Heart right ventricle (tissue), 16 donors: ENCODE data around the gene PCDH1. TPM values are rescaled to one million over a fixed set of nuclear protein-coding genes. Genes with fewer than 3 reads are reported as not detected.

Experiments
- ATAC-seq, 8 donors: fragments of 200-7000 bp; cut with Tn5 transposase; one replicate each; pipeline ENCODE4 v1.9.1; 2020; ENCODE audit warnings: mild to moderate bottlenecking in 8 of 8, moderate library complexity in 8 of 8, moderate number of reproducible peaks in 1 of 8
- DNase-seq, 2 donors: peaks; one replicate each; pipeline ENCODE4 v3.0.0-alpha.2; 2020
- H3K27ac ChIP-seq, 10 donors: fragments of 200-600 bp; sonication (generic) in 2 of 10; one replicate each; pipeline versions ENCODE4 v1.5.0 to v1.8.0; 2020 to 2022; ENCODE audit warnings: mild to moderate bottlenecking in 3 of 10
- H3K27me3 ChIP-seq, 7 donors: fragments of 200-600 bp; one replicate each; pipeline ENCODE4 v1.8.0; 2021 to 2022; ENCODE audit warnings: mild to moderate bottlenecking in 2 of 7
- H3K36me3 ChIP-seq, 9 donors: fragments of 200-600 bp; sonication (generic) in 1 of 9; one replicate each; pipeline versions ENCODE4 v1.5.0 to v1.8.0; 2020 to 2022; ENCODE audit warnings: mild to moderate bottlenecking in 2 of 9
- H3K4me1 ChIP-seq, 9 donors: fragments of 200-600 bp; sonication (generic) in 1 of 9; one replicate each; pipeline versions ENCODE4 v1.5.0 to v1.8.0; 2020 to 2022; ENCODE audit warnings: mild to moderate bottlenecking in 4 of 9
- H3K4me3 ChIP-seq, 10 donors: fragments of 200-600 bp; sonication (generic) in 2 of 10; one replicate each; pipeline versions ENCODE4 v1.5.0 to v1.8.0; 2020 to 2022; ENCODE audit warnings: mild to moderate bottlenecking in 7 of 10, moderate library complexity in 2 of 10
- H3K9me3 ChIP-seq, 11 donors: fragments of 200-600 bp in 10 of 11; sonication (generic) in 2 of 11; one replicate each; pipeline versions ENCODE4 v1.5.0 to v1.8.0; 2013 to 2022; ENCODE audit warnings: mild to moderate bottlenecking in 2 of 11, control low read depth in 1 of 11, moderate library complexity in 1 of 11
- CTCF ChIP-seq, 9 donors: fragments of 200-600 bp; sonication (generic) in 2 of 9; IDR thresholded peaks; one replicate each; pipeline versions ENCODE4 v1.5.0 to v1.8.0; 2021 to 2022; ENCODE audit warnings: antibody characterized with exemption in 9 of 9, mild to moderate bottlenecking in 5 of 9, moderate library complexity in 1 of 9
- WGBS, 2 donors: extraction: QIAGEN DNeasy Blood & Tissue Kit; methylation state at CpG; one replicate each; pipeline ENCODE4 v1.1.7; 2013; ENCODE audit warnings: inconsistent platforms in 1 of 2; 5-methylcytosine and 5-hydroxymethylcytosine counted together
- intact Hi-C, 10 donors: fragments of 100-400 bp; cut with DNase I; formaldehyde crosslinking; loops; one replicate each; pipeline versions ENCODE4 v1.11.1 to v1.14.2; 2022
- polyA plus RNA-seq, 2 donors: library from polyadenylated mRNA; stranded (reverse); fragments of 200-250 nt; gene quantifications; one replicate each; pipeline ENCODE4 v1.2.3, GENCODE V29; 2013
- total RNA-seq, 10 donors: library from RNA; stranded (reverse); fragmentation: NEBNext Ultra II Directional in 3 of 10; extraction: Animal tissue kit (Norgen Biotek cat#: 25700) in 3 of 10; gene quantifications; one replicate each; pipeline versions ENCODE4 v1.2.1 to v1.2.4, GENCODE V29; 2021 to 2023
- donor health status: Arrhythmogenic right ventricular cardiomyopathy.
- donor health status: ischemic (EF 13 %, LVEDD 7.1; RV severe dilation, severe dysfunction).
- donor health status: healthy with polysubstance abuse.
- donor health status: DM: no; HTN: yes; CAD: no.
- donor health status: DM: no; HTN: no; CAD: no.
- donor health status: ischemic (EF 25% LVEDD 6.9; RV normal size, moderate dysfunction).
- donor health status: ischemic (EF 25% LVEDD 5.7; RV mildly dilated, moderate dysfunction).
- donor health status: healthy.
- donor health status: DM: yes; HTN: yes; CAD: no.
- donor health status: Ischemic cardiomyopathy.
- donor health status: ischemic (EF 35%, LVEDD 5.7; RV mildly dilated, moderate dysfunction).
- donor health status: nonischemic (EF 11% LVEDD 7.7; RV severe dilation, severe dysfunction).
- donor health status: DM: yes; HTN: yes; CAD: no.
- donor health status: PGD.
- donor health status: ischemic (EF 29% LVEDD 5.4; RV normal size, mild dysfunction).
- donor health status: nonischemic (EF 23%, LVEDD 6.1; RV moderate dilation, normal function).

Gene PCDH1
- total and polyA plus RNA-seq, 12 donors = 8.4 to 45.8 (median 17.9) TPM

GRCh38 chr5:141841378-141842180, 36.6 kb downstream of the PCDH1 start:
- WGBS, 2 donors = 35 to 42% methylated on average over 14 of the region's 14 CpGs
- TF ChIP-seq CTCF (IDR thresholded peaks at IDR 0.05) = no peak
- intact Hi-C loops = loop anchor here in 2 of 10 donors (5.0 kb wide), 2 partner anchors 36 to 79 kb away; partner anchors contain the start of gene PCDH1 (in 1 of the 2)
- Histone ChIP-seq H3K27me3 (peaks cover 0 to 19% (median 0%) of the 10 kb centered on the region in 7 donors), H3K4me3 (no peak overlapping the region), H3K4me1 (peaks cover 14 to 92% (median 66%) of the 10 kb centered on the region in 9 donors), H3K27ac (peak overlapping the region; percentile 41 to 90 (median 70)), H3K36me3 (no peaks in the 10 kb centered on the region), H3K9me3 (no peaks in the 10 kb centered on the region)
- DNase-seq = peak in 1 of 2 donors; percentile 51
- ATAC-seq = peak in 2 of 8 donors; percentile 5 to 21

GRCh38 chr5:141840826-141841360, 37.3 kb downstream of the PCDH1 start:
- H3K27me3 ChIP-seq = peaks cover 0 to 19% (median 0%) of the 10 kb centered on the region in 7 donors
- intact Hi-C loops = loop anchor here in 2 of 10 donors (5.0 kb wide), 2 partner anchors 36 to 79 kb away; partner anchors contain the start of gene PCDH1 (in 1 of the 2)
- peak overlapping the region; percentile 41 to 90 (median 70) for H3K27ac ChIP-seq
- TF ChIP-seq CTCF (IDR thresholded peaks at IDR 0.05) = no peak
- DNase-seq = no peak
- no peaks in the 10 kb centered on the region for H3K9me3 ChIP-seq
- ATAC-seq = no peak
- no peaks in the 10 kb centered on the region for H3K36me3 ChIP-seq
- no peak overlapping the region for H3K4me3 ChIP-seq
- WGBS, 2 donors = 69 to 70% methylated on average over 6 of the region's 6 CpGs
- H3K4me1 ChIP-seq = peaks cover 15 to 93% (median 67%) of the 10 kb centered on the region in 9 donors

GRCh38 chr5:141840280-141840812, 37.9 kb downstream of the PCDH1 start:
- H3K27me3 ChIP-seq = peaks cover 0 to 19% (median 0%) of the 10 kb centered on the region in 7 donors
- H3K4me1 ChIP-seq = peaks cover 18 to 94% (median 68%) of the 10 kb centered on the region in 9 donors
- peak overlapping the region; percentile 41 to 90 (median 70) for H3K27ac ChIP-seq
- DNase-seq (no peak), ATAC-seq (no peak)
- intact Hi-C loops = loop anchor here in 2 of 10 donors (5.0 kb wide), 2 partner anchors 37 to 78 kb away; partner anchors contain the start of gene PCDH1 (in 1 of the 2)
- no peaks in the 10 kb centered on the region for H3K36me3 ChIP-seq
- 63 to 75% methylated on average over 3 of the region's 3 CpGs for WGBS, 2 donors
- H3K4me3 ChIP-seq = no peak overlapping the region
- H3K9me3 ChIP-seq = no peaks in the 10 kb centered on the region
- no peak for TF ChIP-seq CTCF (IDR thresholded peaks at IDR 0.05)

GRCh38 chr5:141839015-141839513, 39.1 kb downstream of the PCDH1 start:
- Histone ChIP-seq H3K27ac (peak overlapping the region in 9 of 10 donors; percentile 41 to 90 (median 77)), H3K27me3 (peaks cover 0 to 19% (median 0%) of the 10 kb centered on the region in 7 donors), H3K9me3 (no peaks in the 10 kb centered on the region), H3K4me3 (no peak overlapping the region), H3K4me1 (peaks cover 23 to 98% (median 79%) of the 10 kb centered on the region in 9 donors), H3K36me3 (no peaks in the 10 kb centered on the region)
- ATAC-seq = peak in 7 of 8 donors; percentile 20 to 53 (median 23)
- peak in 1 of 2 donors; percentile 60 for DNase-seq
- TF ChIP-seq CTCF (IDR thresholded peaks at IDR 0.05) = no peak
- intact Hi-C loops = loop anchor here in 3 of 10 donors (5.0 kb wide), 2 partner anchors 33 to 38 kb away; partner anchors contain the start of gene PCDH1 (in 2 of the 3)
- 33 to 36% methylated on average over 11 of the region's 11 CpGs for WGBS, 2 donors
